CD4-positive, CD25-positive, alpha-beta regulatory T cell (primary cell): ENCODE results near the gene ANKRD13B. TPM values are rescaled to one million over a fixed set of nuclear protein-coding genes. Genes with fewer than 3 reads are reported as not detected.
A peak's percentile ranks its signal among the peaks of the same experiment; 100 is the strongest.

Experiments
- ATAC-seq, 2 donors: fragments of 150-1000 bp; cut with Tn5 transposase; one replicate each; pipeline ENCODE4 v1.10.0; 2021; ENCODE audit warnings: low read depth in 2 of 2, moderate number of reproducible peaks in 2 of 2, moderate library complexity in 1 of 2
- DNase-seq, 3 donors: peaks; one replicate each; pipeline versions ENCODE4 v3.0.0 to v3.0.0-alpha.2; 2012 to 2022; ENCODE audit warnings: mixed read lengths in 1 of 3
- H3K27ac ChIP-seq: one replicate; pipeline ENCODE4 v1.7.0; 2013; ENCODE audit warnings: mild to moderate bottlenecking, low read length; ENCODE audit not compliant: insufficient read depth, poor library complexity, severe bottlenecking
- H3K27me3 ChIP-seq: one replicate; pipeline ENCODE4 v1.7.0; 2013; ENCODE audit warnings: low read length; ENCODE audit not compliant: control insufficient read depth, insufficient read depth
- H3K36me3 ChIP-seq: one replicate; pipeline ENCODE4 v1.7.0; 2013; ENCODE audit warnings: mild to moderate bottlenecking, low read length, moderate library complexity; ENCODE audit not compliant: control insufficient read depth, insufficient read depth
- H3K4me1 ChIP-seq: 2 replicates; pipeline ENCODE4 v1.7.0; 2013; ENCODE audit warnings: mild to moderate bottlenecking, low read length; ENCODE audit not compliant: insufficient read depth, control insufficient read depth, poor library complexity, severe bottlenecking
- H3K4me3 ChIP-seq: one replicate; pipeline ENCODE4 v1.7.0; 2013; ENCODE audit warnings: low read depth, mild to moderate bottlenecking, low read length, moderate library complexity
- H3K9me3 ChIP-seq, 2 experiments: 1 replicate in 1 of 2; 2 replicates in 1 of 2; pipeline ENCODE4 v1.7.0; 2013; ENCODE audit warnings: low read length in 2 of 2, mild to moderate bottlenecking in 1 of 2, moderate library complexity in 1 of 2; ENCODE audit not compliant: control insufficient read depth in 2 of 2
- H3K27ac Mint-ChIP-seq, 3 donors: one replicate each; pipeline ENCODE4 v1.8.0; 2020 to 2022; ENCODE audit warnings: mild to moderate bottlenecking in 3 of 3, mixed read lengths in 3 of 3, moderate library complexity in 2 of 3
- H3K27me3 Mint-ChIP-seq: one replicate; pipeline ENCODE4 v1.8.0; 2022; ENCODE audit warnings: mild to moderate bottlenecking, mixed read lengths
- H3K36me3 Mint-ChIP-seq: one replicate; pipeline ENCODE4 v1.8.0; 2020; ENCODE audit warnings: mixed read lengths
- H3K4me1 Mint-ChIP-seq, 4 donors: one replicate each; pipeline ENCODE4 v1.8.0; 2020 to 2022; ENCODE audit warnings: mixed read lengths in 4 of 4, mild to moderate bottlenecking in 1 of 4
- H3K4me3 Mint-ChIP-seq, 4 donors: one replicate each; pipeline ENCODE4 v1.8.0; 2020 to 2022; ENCODE audit warnings: mild to moderate bottlenecking in 4 of 4, mixed read lengths in 4 of 4, moderate library complexity in 3 of 4
- H3K9me3 Mint-ChIP-seq, 7 donors: one replicate each; pipeline ENCODE4 v1.8.0; 2020 to 2022; ENCODE audit warnings: mixed read lengths in 7 of 7, mild to moderate bottlenecking in 3 of 7, moderate library complexity in 2 of 7
- polyA plus RNA-seq, 4 donors: library from polyadenylated mRNA; unstranded; fragments of 300-500 nt; fragmentation: Illumina TruSeq; gene quantifications; one replicate each; pipeline ENCODE4 v1.2.3, GENCODE V29; 2021
- total RNA-seq: library from RNA; stranded (reverse); gene quantifications from one replicate; pipeline ENCODE4 v1.2.3, GENCODE V29; 2022

The ANKRD13B gene
- total and polyA plus RNA-seq, 5 donors from 2014 or later = 0.05 to 5.9 (median 0.18) TPM; not detected in 2

DNA sequence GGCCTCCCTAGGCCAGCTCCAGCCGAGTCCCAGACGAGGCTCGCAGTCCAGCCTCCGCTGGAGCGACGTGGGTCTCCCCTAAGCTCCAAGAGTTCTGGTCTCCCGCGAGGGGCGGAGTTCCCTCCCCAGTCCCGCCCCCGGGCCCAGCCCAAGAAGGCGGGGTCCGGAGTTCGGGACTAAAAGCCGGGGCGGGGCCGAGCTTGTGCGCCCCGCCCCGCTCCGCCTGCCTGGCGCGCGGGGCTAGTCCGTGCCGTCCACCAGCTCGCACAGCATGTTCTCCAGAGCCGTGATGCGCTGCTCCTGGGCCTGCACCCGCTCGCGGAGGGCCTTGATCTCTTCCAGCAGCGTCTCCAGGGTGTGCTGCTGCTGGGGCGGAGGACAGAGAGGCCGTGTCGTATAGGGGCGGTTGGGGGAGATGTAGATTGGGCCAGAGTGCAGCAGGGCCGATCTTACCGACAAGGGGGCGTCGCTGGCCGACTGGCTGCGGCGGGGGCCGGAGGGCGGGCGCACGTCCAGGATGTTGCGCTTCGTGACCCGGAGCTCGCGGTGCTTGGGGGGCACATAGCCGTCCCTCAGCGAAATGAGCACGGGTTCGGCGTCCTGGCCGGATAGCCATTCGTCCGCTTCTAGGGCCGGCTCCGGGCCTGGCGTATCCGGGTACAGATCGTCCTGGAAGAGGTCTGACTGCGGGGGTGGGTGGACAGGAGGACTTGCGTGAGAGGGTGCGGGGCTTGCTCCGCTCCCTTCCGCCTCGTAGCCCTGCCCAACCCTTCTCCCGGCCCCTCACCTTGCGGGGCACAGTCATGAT, 22.8 kb downstream of the ANKRD13B start:
- Mint-ChIP-seq H3K27ac (peak overlapping the region in 2 of 3 donors; percentile 90 to 93), H3K9me3 (no peaks in the 10 kb centered on the region), H3K36me3 (no peaks in the 10 kb centered on the region), H3K27me3 (peaks cover 7% of the 10 kb centered on the region), H3K4me1 (peaks cover 3 to 43% (median 24%) of the 10 kb centered on the region in 4 donors), H3K4me3 (peak overlapping the region; percentile 90 to 95 (median 92))
- H3K4me1 ChIP-seq = peaks cover 59% of the 10 kb centered on the region
- H3K36me3 ChIP-seq = no peaks in the 10 kb centered on the region
- H3K9me3 ChIP-seq = no peaks in the 10 kb centered on the region
- H3K27ac ChIP-seq = peak overlapping the region; percentile 60
- peak overlapping the region; percentile 84 for H3K4me3 ChIP-seq
- ATAC-seq (peak; percentile 61 to 62), DNase-seq (peak; percentile 83 to 90 (median 86))
- no peaks in the 10 kb centered on the region for H3K27me3 ChIP-seq

- H3K36me3 Mint-ChIP-seq = no peaks in the 10 kb centered on the region
- H3K4me3 Mint-ChIP-seq = peak overlapping the region; percentile 90 to 95 (median 92)
- H3K4me1 Mint-ChIP-seq = peaks cover 3 to 48% (median 26%) of the 10 kb centered on the region in 4 donors
- no peaks in the 10 kb centered on the region for H3K27me3 ChIP-seq
- H3K4me3 ChIP-seq = peak overlapping the region; percentile 58
- H3K27ac ChIP-seq = peak overlapping the region; percentile 6
- peaks cover 59% of the 10 kb centered on the region for H3K4me1 ChIP-seq
- ATAC-seq (no peak), DNase-seq (peak in 1 of 3 donors; percentile 30)
- H3K27me3 Mint-ChIP-seq = peaks cover 7% of the 10 kb centered on the region
- H3K9me3 ChIP-seq = no peaks in the 10 kb centered on the region
- no peaks in the 10 kb centered on the region for H3K36me3 ChIP-seq
- no peaks in the 10 kb centered on the region for H3K9me3 Mint-ChIP-seq
- H3K27ac Mint-ChIP-seq = peak overlapping the region in 2 of 3 donors; percentile 51 to 90
These were observed 23.5 kb downstream of the ANKRD13B start for GRCh38 chr17:29616300-29617048.

DNA sequence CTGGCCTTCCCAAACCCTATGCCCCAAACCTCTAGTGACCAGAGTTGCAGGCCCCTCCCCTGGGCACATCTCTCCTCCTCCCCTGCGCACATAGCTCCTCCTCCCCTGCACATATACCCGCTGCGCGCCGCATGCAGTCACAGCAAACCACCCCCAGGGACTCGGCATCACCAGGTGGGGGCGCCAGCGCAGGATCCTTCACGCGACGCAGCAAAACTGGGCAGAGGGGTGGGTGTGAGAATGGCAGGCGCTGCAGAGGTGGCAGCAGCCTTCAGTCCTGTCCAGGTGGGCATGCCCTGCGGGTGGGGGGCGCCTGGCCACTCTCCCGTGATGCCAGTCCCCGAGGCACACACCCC, 24.2 kb downstream of the ANKRD13B start:
- Histone ChIP-seq H3K27me3 (no peaks in the 10 kb centered on the region), H3K4me1 (peaks cover 64% of the 10 kb centered on the region), H3K9me3 (no peaks in the 10 kb centered on the region), H3K27ac (peak overlapping the region; percentile 70), H3K36me3 (no peaks in the 10 kb centered on the region), H3K4me3 (peak overlapping the region; percentile 59)
- Mint-ChIP-seq H3K4me1 (peaks cover 4 to 53% (median 28%) of the 10 kb centered on the region in 4 donors), H3K27ac (peak overlapping the region; percentile 26 to 91 (median 67)), H3K36me3 (no peaks in the 10 kb centered on the region), H3K27me3 (peaks cover 7% of the 10 kb centered on the region), H3K4me3 (peak overlapping the region; percentile 90 to 95 (median 92)), H3K9me3 (no peaks in the 10 kb centered on the region)
- ATAC-seq (peak; percentile 65 to 68), DNase-seq (peak; percentile 84 to 95 (median 89))

GRCh38 chr17:29617481-29618271, 24.7 kb downstream of the ANKRD13B start:
- Histone ChIP-seq H3K27ac (peak overlapping the region; percentile 70), H3K36me3 (no peaks in the 10 kb centered on the region), H3K4me3 (peak overlapping the region; percentile 59), H3K9me3 (no peaks in the 10 kb centered on the region), H3K27me3 (no peaks in the 10 kb centered on the region), H3K4me1 (peaks cover 70% of the 10 kb centered on the region)
- H3K9me3 Mint-ChIP-seq = no peaks in the 10 kb centered on the region
- DNase-seq (peak; percentile 82 to 92 (median 84)), ATAC-seq (peak; percentile 39 to 44)
- H3K4me3 Mint-ChIP-seq = peak overlapping the region; percentile 90 to 95 (median 92)
- no peaks in the 10 kb centered on the region for H3K36me3 Mint-ChIP-seq
- peaks cover 7% of the 10 kb centered on the region for H3K27me3 Mint-ChIP-seq
- peaks cover 4 to 56% (median 29%) of the 10 kb centered on the region in 4 donors for H3K4me1 Mint-ChIP-seq
- peak overlapping the region in 2 of 3 donors; percentile 67 to 91 for H3K27ac Mint-ChIP-seq

DNA sequence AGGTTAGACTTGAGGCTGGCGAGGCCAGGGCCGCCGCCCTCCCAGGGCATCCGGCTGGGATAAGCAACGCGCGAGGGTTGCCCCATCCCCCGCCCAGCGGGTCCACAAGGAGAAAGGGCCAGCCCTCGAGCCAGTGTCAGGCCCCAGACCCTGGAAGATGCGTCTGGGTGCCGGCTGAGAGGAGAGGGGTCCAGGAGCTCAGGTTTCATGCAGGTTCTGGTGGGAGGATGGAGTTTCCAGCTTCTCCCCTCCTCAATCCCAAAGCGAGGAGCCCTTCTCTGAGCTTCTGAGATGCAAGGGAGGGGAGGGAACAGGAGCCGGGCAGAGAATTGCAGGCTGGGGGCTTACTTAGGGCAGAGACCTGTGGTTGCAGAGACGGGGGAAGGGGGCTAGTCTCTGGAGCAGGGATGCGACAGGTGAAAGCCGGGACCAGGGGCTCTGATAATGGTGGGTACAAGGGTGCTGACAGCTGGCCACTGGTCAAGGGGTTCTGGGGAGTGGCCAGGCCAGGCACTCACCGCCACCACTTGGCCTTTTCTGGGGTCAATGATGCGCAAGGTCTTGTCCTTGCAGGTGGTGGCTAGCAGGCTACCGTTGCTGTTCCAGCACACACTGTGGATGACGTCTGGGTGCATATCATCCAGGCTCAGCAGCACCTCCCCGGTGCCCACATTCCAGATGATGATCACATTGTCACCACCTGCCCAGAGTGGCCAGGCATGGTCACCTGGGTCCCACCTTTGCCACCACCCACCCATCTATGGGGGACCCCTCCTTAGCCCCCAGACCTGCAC, 25.5 kb downstream of the ANKRD13B start:
- Mint-ChIP-seq H3K4me3 (peak overlapping the region in 2 of 4 donors; percentile 90 to 92), H3K27ac (no peak overlapping the region), H3K27me3 (peaks cover 7% of the 10 kb centered on the region), H3K4me1 (peaks cover 8 to 64% (median 35%) of the 10 kb centered on the region in 4 donors), H3K36me3 (no peaks in the 10 kb centered on the region), H3K9me3 (no peaks in the 10 kb centered on the region)
- no peak for ATAC-seq
- no peaks in the 10 kb centered on the region for H3K36me3 ChIP-seq
- no peak overlapping the region for H3K4me3 ChIP-seq
- H3K27ac ChIP-seq = no peak overlapping the region
- no peak for DNase-seq
- H3K27me3 ChIP-seq = no peaks in the 10 kb centered on the region
- H3K9me3 ChIP-seq = no peaks in the 10 kb centered on the region
- H3K4me1 ChIP-seq = peaks cover 67% of the 10 kb centered on the region

DNA sequence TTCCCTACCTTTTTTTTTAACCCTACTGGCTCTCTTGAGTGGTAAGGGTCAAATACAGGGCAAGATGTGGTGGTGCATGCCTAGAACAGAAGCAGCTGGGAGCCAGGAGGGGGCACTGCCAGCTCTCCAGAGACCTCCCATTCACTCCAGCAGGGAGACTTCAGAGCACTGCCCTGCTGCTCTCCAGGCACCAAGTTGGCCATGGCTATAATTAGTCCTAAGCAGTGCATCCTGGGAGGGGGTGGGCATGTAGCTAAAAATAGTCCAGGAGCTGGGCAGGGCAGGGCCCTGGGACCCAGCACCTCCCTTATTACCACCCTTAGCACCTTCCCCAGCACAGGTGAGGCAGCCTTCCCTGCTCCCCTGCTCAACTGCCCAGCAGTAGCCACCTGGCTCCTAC, 26.3 kb downstream of the ANKRD13B start:
- Histone ChIP-seq H3K9me3 (no peaks in the 10 kb centered on the region), H3K4me3 (no peak overlapping the region), H3K36me3 (no peaks in the 10 kb centered on the region), H3K4me1 (peaks cover 59% of the 10 kb centered on the region), H3K27ac (no peak overlapping the region), H3K27me3 (no peaks in the 10 kb centered on the region)
- Mint-ChIP-seq H3K4me1 (peaks cover 9 to 62% (median 36%) of the 10 kb centered on the region in 4 donors), H3K27ac (no peak overlapping the region), H3K4me3 (peak overlapping the region in 1 of 4 donors; percentile 51), H3K27me3 (peaks cover 7% of the 10 kb centered on the region), H3K36me3 (no peaks in the 10 kb centered on the region), H3K9me3 (no peaks in the 10 kb centered on the region)
- DNase-seq (no peak), ATAC-seq (no peak)
